ENCODE results near the gene LSG1.
"Not testable (repeated sequence)": the region's sequence is repeated elsewhere in the genome, so short reads cannot be mapped to it uniquely, and the experiment has no call there.

Gene LSG1

GRCh38 chr3:194615226-194615625, 56.8 kb downstream of the LSG1 start:
- DNase-seq, result no peak

- no peak for DNase-seq
Measured at GRCh38 chr3:194612221-194612620, 59.8 kb downstream of the LSG1 start.

- peak; percentile 8 for DNase-seq
Measured at GRCh38 chr3:194610689-194611088, 61.3 kb downstream of the LSG1 start.

GRCh38 chr3:194609601-194610000, 62.4 kb downstream of the LSG1 start:
- DNase-seq, result no peak

GRCh38 chr3:194608981-194609380, 63.0 kb downstream of the LSG1 start:
- DNase-seq, result no peak

GRCh38 chr3:194607592-194608389, 64.2 kb downstream of the LSG1 start:
- peak; percentile 6 for DNase-seq

GRCh38 chr3:194606941-194607340, 65.0 kb downstream of the LSG1 start:
- DNase-seq, result peak; percentile 27

GRCh38 chr3:194606163-194606562, 65.8 kb downstream of the LSG1 start:
- peak; percentile 16 for DNase-seq

GRCh38 chr3:194605314-194605713, 66.7 kb downstream of the LSG1 start:
- DNase-seq, result not testable (repeated sequence)

GRCh38 chr3:194604837-194605236, 67.2 kb downstream of the LSG1 start:
- no peak for DNase-seq

GRCh38 chr3:194604126-194604525, 67.9 kb downstream of the LSG1 start:
- DNase-seq, result no peak

- DNase-seq, result no peak
Measured at GRCh38 chr3:194602669-194603171, 69.3 kb downstream of the LSG1 start.

GRCh38 chr3:194598771-194599557, 73.0 kb downstream of the LSG1 start:
- peak; percentile 23 for DNase-seq

GRCh38 chr3:194596906-194597305, 75.1 kb downstream of the LSG1 start:
- no peak for DNase-seq

GRCh38 chr3:194592798-194593752, 78.9 kb downstream of the LSG1 start:
- peak; percentile 39 for DNase-seq

Data from left hindlimb (tissue), 1 donor.